ENCODE results near the gene SATB2.

Gene SATB2

DNA sequence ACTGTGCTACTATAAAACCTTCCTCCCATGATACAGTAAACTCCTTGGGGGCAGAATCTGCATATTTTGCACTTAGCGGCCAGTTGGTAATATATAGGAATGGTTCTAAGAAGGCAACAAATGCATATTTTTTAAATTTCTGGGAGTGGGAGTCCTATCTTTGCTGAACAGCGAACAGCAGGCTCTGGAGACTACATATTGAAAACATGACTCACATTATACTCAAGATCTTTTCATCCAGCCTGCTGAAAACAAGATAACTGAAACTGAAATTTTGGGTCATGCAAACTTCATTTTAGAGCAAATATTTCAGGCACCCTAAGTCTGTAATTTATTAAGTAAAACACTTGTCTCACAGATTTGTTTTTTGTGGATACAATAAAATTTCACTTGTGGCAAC, 122.2 kb downstream of the SATB2 start:
- ChIA-PET CTCF (no interaction called here), POLR2A (no interaction called here)
- H3K4me1 ChIP-seq (ENCODE audit: control insufficient read depth, insufficient read depth, low read length): no peaks in the 10 kb centered on the region; the same call in 1 of the 2 replicates
- no peak overlapping the region for H3K4me3 ChIP-seq (ENCODE audit: low read depth, low read length)
- TF ChIP-seq GLI2 (tag by site-specific recombination; IDR thresholded peaks at IDR 0.05; ENCODE audit: borderline replicate concordance, low read depth): no peak
- TF ChIP-seq, protein P1, sequence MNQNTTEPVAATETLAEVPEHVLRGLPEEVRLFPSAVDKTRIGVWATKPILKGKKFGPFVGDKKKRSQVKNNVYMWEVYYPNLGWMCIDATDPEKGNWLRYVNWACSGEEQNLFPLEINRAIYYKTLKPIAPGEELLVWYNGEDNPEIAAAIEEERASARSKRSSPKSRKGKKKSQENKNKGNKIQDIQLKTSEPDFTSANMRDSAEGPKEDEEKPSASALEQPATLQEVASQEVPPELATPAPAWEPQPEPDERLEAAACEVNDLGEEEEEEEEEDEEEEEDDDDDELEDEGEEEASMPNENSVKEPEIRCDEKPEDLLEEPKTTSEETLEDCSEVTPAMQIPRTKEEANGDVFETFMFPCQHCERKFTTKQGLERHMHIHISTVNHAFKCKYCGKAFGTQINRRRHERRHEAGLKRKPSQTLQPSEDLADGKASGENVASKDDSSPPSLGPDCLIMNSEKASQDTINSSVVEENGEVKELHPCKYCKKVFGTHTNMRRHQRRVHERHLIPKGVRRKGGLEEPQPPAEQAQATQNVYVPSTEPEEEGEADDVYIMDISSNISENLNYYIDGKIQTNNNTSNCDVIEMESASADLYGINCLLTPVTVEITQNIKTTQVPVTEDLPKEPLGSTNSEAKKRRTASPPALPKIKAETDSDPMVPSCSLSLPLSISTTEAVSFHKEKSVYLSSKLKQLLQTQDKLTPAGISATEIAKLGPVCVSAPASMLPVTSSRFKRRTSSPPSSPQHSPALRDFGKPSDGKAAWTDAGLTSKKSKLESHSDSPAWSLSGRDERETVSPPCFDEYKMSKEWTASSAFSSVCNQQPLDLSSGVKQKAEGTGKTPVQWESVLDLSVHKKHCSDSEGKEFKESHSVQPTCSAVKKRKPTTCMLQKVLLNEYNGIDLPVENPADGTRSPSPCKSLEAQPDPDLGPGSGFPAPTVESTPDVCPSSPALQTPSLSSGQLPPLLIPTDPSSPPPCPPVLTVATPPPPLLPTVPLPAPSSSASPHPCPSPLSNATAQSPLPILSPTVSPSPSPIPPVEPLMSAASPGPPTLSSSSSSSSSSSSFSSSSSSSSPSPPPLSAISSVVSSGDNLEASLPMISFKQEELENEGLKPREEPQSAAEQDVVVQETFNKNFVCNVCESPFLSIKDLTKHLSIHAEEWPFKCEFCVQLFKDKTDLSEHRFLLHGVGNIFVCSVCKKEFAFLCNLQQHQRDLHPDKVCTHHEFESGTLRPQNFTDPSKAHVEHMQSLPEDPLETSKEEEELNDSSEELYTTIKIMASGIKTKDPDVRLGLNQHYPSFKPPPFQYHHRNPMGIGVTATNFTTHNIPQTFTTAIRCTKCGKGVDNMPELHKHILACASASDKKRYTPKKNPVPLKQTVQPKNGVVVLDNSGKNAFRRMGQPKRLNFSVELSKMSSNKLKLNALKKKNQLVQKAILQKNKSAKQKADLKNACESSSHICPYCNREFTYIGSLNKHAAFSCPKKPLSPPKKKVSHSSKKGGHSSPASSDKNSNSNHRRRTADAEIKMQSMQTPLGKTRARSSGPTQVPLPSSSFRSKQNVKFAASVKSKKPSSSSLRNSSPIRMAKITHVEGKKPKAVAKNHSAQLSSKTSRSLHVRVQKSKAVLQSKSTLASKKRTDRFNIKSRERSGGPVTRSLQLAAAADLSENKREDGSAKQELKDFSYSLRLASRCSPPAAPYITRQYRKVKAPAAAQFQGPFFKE (tag by site-specific recombination; IDR thresholded peaks at IDR 0.05; ENCODE audit: borderline replicate concordance): no peak
- no peak for TF ChIP-seq ZBTB1 (tag by site-specific recombination; IDR thresholded peaks at IDR 0.05)
- TF ChIP-seq, protein P2, sequence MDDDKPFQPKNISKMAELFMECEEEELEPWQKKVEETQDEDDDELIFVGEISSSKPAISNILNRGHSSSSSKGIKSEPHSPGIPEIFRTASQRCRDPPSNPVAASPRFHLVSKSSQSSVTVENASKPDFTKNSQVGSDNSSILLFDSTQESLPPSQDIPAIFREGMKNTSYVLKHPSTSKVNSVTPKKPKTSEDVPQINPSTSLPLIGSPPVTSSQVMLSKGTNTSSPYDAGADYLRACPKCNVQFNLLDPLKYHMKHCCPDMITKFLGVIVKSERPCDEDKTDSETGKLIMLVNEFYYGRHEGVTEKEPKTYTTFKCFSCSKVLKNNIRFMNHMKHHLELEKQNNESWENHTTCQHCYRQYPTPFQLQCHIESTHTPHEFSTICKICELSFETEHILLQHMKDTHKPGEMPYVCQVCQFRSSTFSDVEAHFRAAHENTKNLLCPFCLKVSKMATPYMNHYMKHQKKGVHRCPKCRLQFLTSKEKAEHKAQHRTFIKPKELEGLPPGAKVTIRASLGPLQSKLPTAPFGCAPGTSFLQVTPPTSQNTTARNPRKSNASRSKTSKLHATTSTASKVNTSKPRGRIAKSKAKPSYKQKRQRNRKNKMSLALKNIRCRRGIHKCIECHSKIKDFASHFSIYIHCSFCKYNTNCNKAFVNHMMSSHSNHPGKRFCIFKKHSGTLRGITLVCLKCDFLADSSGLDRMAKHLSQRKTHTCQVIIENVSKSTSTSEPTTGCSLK (tag by site-specific recombination; IDR thresholded peaks at IDR 0.05): no peak
- no peak for TF ChIP-seq SCRT2 (tag by site-specific recombination; IDR thresholded peaks at IDR 0.05)
- TF ChIP-seq ZNF2 (tag by site-specific recombination; IDR thresholded peaks at IDR 0.05): no peak
- TF ChIP-seq GLIS1 (tag by site-specific recombination; IDR thresholded peaks at IDR 0.05): no peak
- TF ChIP-seq ZNF48 (tag by site-specific recombination; IDR thresholded peaks at IDR 0.05): no peak
- no peak for TF ChIP-seq SP3 (tag by site-specific recombination; IDR thresholded peaks at IDR 0.05)
- TF ChIP-seq GLI4 (tag by site-specific recombination; IDR thresholded peaks at IDR 0.05): no peak
- TF ChIP-seq ZNF473 (tag by site-specific recombination; IDR thresholded peaks at IDR 0.05): no peak
- TF ChIP-seq ZNF266 (tag by site-specific recombination; IDR thresholded peaks at IDR 0.05; ENCODE audit: low read depth): no peak
- no peak for TF ChIP-seq ZNF138 (tag by site-specific recombination; IDR thresholded peaks at IDR 0.05; ENCODE audit: borderline replicate concordance)
- no peak for TF ChIP-seq ZSCAN16 (tag by site-specific recombination; IDR thresholded peaks at IDR 0.05)
- TF ChIP-seq EGR2 (tag by site-specific recombination; IDR thresholded peaks at IDR 0.05; ENCODE audit: low read depth): no peak
- TF ChIP-seq, protein P3, sequence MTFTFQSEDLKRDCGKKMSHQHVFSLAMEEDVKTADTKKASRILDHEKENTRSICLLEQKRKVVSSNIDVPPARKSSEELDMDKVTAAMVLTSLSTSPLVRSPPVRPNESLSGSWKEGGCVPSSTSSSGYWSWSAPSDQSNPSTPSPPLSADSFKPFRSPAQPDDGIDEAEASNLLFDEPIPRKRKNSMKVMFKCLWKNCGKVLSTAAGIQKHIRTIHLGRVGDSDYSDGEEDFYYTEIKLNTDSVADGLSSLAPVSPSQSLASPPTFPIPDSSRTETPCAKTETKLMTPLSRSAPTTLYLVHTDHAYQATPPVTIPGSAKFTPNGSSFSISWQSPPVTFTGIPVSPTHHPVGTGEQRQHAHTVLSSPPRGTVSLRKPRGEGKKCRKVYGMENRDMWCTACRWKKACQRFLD (tag by site-specific recombination; IDR thresholded peaks at IDR 0.05): no peak
- TF ChIP-seq, protein P4, sequence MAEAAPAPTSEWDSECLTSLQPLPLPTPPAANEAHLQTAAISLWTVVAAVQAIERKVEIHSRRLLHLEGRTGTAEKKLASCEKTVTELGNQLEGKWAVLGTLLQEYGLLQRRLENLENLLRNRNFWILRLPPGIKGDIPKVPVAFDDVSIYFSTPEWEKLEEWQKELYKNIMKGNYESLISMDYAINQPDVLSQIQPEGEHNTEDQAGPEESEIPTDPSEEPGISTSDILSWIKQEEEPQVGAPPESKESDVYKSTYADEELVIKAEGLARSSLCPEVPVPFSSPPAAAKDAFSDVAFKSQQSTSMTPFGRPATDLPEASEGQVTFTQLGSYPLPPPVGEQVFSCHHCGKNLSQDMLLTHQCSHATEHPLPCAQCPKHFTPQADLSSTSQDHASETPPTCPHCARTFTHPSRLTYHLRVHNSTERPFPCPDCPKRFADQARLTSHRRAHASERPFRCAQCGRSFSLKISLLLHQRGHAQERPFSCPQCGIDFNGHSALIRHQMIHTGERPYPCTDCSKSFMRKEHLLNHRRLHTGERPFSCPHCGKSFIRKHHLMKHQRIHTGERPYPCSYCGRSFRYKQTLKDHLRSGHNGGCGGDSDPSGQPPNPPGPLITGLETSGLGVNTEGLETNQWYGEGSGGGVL (tag by site-specific recombination; IDR thresholded peaks at IDR 0.05): no peak
- no peak for TF ChIP-seq ZNF239 (tag by site-specific recombination; IDR thresholded peaks at IDR 0.05)
- no peaks in the 10 kb centered on the region for H3K9me3 ChIP-seq (ENCODE audit: control insufficient read depth, insufficient read depth, low read depth, low read length)
- H3K36me3 ChIP-seq (ENCODE audit: control insufficient read depth in 2 of 2, insufficient read depth in 1 of 2, low read length in 2 of 2): no peaks in the 10 kb centered on the region
- no peak overlapping the region for H3K27ac ChIP-seq (ENCODE audit: extremely low read depth, low read depth, low read length)

Measured in HEK293 (cell line).